KMS-11 (cell line): ENCODE results near the gene PRDM5.
"Not testable (repeated sequence)": the region's sequence is repeated elsewhere in the genome, so short reads cannot be mapped to it uniquely, and the experiment has no call there.

ENCODE experiments used
- H2AFZ ChIP-seq: fragments of 200-600 bp; sonication (generic); 2 replicates; pipeline ENCODE4 v1.6.1; 2016; ENCODE audit warnings: antibody characterized with exemption, mixed run types, low read depth
- H3K27ac ChIP-seq: fragments of 200-600 bp; sonication (generic); 2 replicates; pipeline ENCODE4 v1.6.1; 2016; ENCODE audit warnings: mild to moderate bottlenecking, mixed run types
- H3K27me3 ChIP-seq: fragments of 200-600 bp; sonication (generic); 2 replicates; pipeline ENCODE4 v1.6.1; 2017; ENCODE audit warnings: mild to moderate bottlenecking, low read depth, mixed run types, moderate library complexity; ENCODE audit not compliant: insufficient read depth
- H3K36me3 ChIP-seq: fragments of 200-600 bp; sonication (generic); 2 replicates; pipeline ENCODE4 v1.6.1; 2017; ENCODE audit warnings: mild to moderate bottlenecking, mixed run types; ENCODE audit not compliant: insufficient read depth
- H3K4me1 ChIP-seq: fragments of 200-600 bp; sonication (generic); 2 replicates; pipeline ENCODE4 v1.6.1; 2016; ENCODE audit warnings: mild to moderate bottlenecking, low read depth, mixed run types; ENCODE audit not compliant: poor library complexity, severe bottlenecking
- H3K4me2 ChIP-seq: fragments of 200-600 bp; sonication (generic); 2 replicates; pipeline ENCODE4 v1.7.0; 2016; ENCODE audit warnings: mild to moderate bottlenecking, mixed run types
- H3K4me3 ChIP-seq: fragments of 200-600 bp; sonication (generic); IDR thresholded peaks from 2 replicates; pipeline ENCODE4 v1.6.1; 2017; ENCODE audit warnings: low read depth, low read length, mixed read lengths; ENCODE audit not compliant: insufficient read depth
- H3K79me2 ChIP-seq: fragments of 200-600 bp; sonication (generic); 2 replicates; pipeline ENCODE4 v1.6.1; 2016; ENCODE audit warnings: low read depth, mixed run types; ENCODE audit not compliant: insufficient read depth
- H3K9ac ChIP-seq: fragments of 200-600 bp; sonication (generic); 2 replicates; pipeline ENCODE4 v1.6.1; 2016; ENCODE audit warnings: mild to moderate bottlenecking, mixed run types
- H4K20me1 ChIP-seq: fragments of 200-600 bp; sonication (generic); 2 replicates; pipeline ENCODE4 v1.6.1; 2016; ENCODE audit warnings: mild to moderate bottlenecking, mixed run types; ENCODE audit not compliant: insufficient read depth
- CTCF ChIP-seq: fragments of 200-600 bp; sonication (generic); conservative IDR thresholded peaks from 2 replicates; pipeline ENCODE4 v1.6.1; 2017; ENCODE audit warnings: low read depth, mild to moderate bottlenecking, antibody characterized with exemption, low read length, moderate library complexity, mixed read lengths

PRDM5 gene

GRCh38 chr4:120658772-120659171 lies 263.8 kb downstream of the PRDM5 start:
- H3K36me3 ChIP-seq = no peaks in the 10 kb centered on the region
- H3K79me2 ChIP-seq = no peaks in the 10 kb centered on the region

GRCh38 chr4:120653804-120654573 lies 268.5 kb downstream of the PRDM5 start:
- Histone ChIP-seq H3K36me3 (no peaks in the 10 kb centered on the region), H3K4me1 (no peaks in the 10 kb centered on the region), H2AFZ (no peak overlapping the region), H3K9ac (no peak overlapping the region), H3K27ac (no peak overlapping the region), H4K20me1 (no peaks in the 10 kb centered on the region), H3K4me2 (no peak overlapping the region), H3K27me3 (no peaks in the 10 kb centered on the region), H3K4me3 (no peak overlapping the region), H3K79me2 (no peaks in the 10 kb centered on the region)
- TF ChIP-seq CTCF = no peak

More at GRCh38 chr4:120658772-120659171, 263.8 kb downstream of the PRDM5 start:
- Histone ChIP-seq H3K9ac (no peak overlapping the region), H3K4me3 (no peak overlapping the region), H3K27me3 (no peaks in the 10 kb centered on the region), H3K4me1 (no peaks in the 10 kb centered on the region), H3K27ac (no peak overlapping the region), H4K20me1 (no peaks in the 10 kb centered on the region), H3K4me2 (no peak overlapping the region), H2AFZ (no peak overlapping the region)
- no peak for TF ChIP-seq CTCF

GRCh38 chr4:120648336-120648735 lies 274.2 kb downstream of the PRDM5 start:
- H3K79me2 ChIP-seq, H3K4me3 ChIP-seq, H2AFZ ChIP-seq, H3K4me1 ChIP-seq, H3K27ac ChIP-seq, H3K9ac ChIP-seq, H4K20me1 ChIP-seq, H3K4me2 ChIP-seq, H3K27me3 ChIP-seq, H3K36me3 ChIP-seq: not testable (repeated sequence)
